Left cardiac atrium (tissue), 4 donors: ENCODE data around the gene SYT7. TPM values are rescaled to one million over a fixed set of nuclear protein-coding genes. Genes with fewer than 3 reads are reported as not detected.

Source experiments
- ATAC-seq, 2 donors: fragments of 200-7000 bp; cut with Tn5 transposase; one replicate each; pipeline ENCODE4 v1.9.1; 2020; ENCODE audit warnings: mild to moderate bottlenecking in 2 of 2, moderate library complexity in 2 of 2
- DNase-seq: peaks from one replicate; pipeline ENCODE4 v3.0.0-alpha.2; 2020
- intact Hi-C, 2 donors: fragments of 100-400 bp; cut with DNase I; formaldehyde crosslinking; loops; one replicate each; pipeline versions ENCODE4 v1.14.1 to v1.15.1; 2022 to 2023
- total RNA-seq, 2 donors: library from RNA; stranded (reverse); fragmentation: NEBNext Ultra II Directional; extraction: Animal tissue kit (Norgen Biotek cat#: 25700); gene quantifications; one replicate each; pipeline ENCODE4 v1.2.1, GENCODE V29; 2021
- donor health status: DM: no; HTN: yes; CAD: no.
- donor health status: DM: no; HTN: yes; CAD: no; lungs with severe emphysema.
- donor health status: DM: yes; HTN: yes; CAD: no.
- donor health status: Dilated cardiomyopathy.

Gene SYT7
- total RNA-seq, 2 donors from 2014 or later: 36.7 to 39.7 TPM

- no peak for DNase-seq
- intact Hi-C loops: no loop called here
- no peak for ATAC-seq
These were observed 30.4 kb upstream of the SYT7 start for GRCh38 chr11:61611309-61611708.

- peak; percentile 73 to 79 for ATAC-seq
- intact Hi-C loops: no loop called here
- peak; percentile 58 for DNase-seq
These were observed 30.0 kb upstream of the SYT7 start for GRCh38 chr11:61610905-61611304.

- peak; percentile 58 to 64 for ATAC-seq
- intact Hi-C loops: no loop called here
- no peak for DNase-seq
These were observed 29.1 kb upstream of the SYT7 start for GRCh38 chr11:61609980-61610366.

- no peak for DNase-seq
- intact Hi-C loops: no loop called here
- peak in 1 of 2 donors; percentile 10 for ATAC-seq
These were observed 28.4 kb upstream of the SYT7 start for GRCh38 chr11:61609000-61609979.

GRCh38 chr11:61607920-61608599 is 27.2 kb upstream of the SYT7 start:
- intact Hi-C loops: no loop called here
- DNase-seq (no peak), ATAC-seq (no peak)

GRCh38 chr11:61607426-61607825 is 26.6 kb upstream of the SYT7 start:
- DNase-seq: no peak
- intact Hi-C loops: no loop called here
- no peak for ATAC-seq

- intact Hi-C loops: no loop called here
- ATAC-seq: no peak
These were observed 22.8 kb upstream of the SYT7 start for GRCh38 chr11:61603667-61604066.

GRCh38 chr11:61602775-61603569 is 22.1 kb upstream of the SYT7 start:
- ATAC-seq: peak; percentile 64 to 92
- DNase-seq: peak; percentile 84

More at GRCh38 chr11:61603667-61604066, 22.8 kb upstream of the SYT7 start:
- DNase-seq: no peak

GRCh38 chr11:61601512-61601911 is 20.6 kb upstream of the SYT7 start:
- ATAC-seq: no peak
- no peak for DNase-seq
- intact Hi-C loops: no loop called here

More at GRCh38 chr11:61602775-61603569, 22.1 kb upstream of the SYT7 start:
- intact Hi-C loops: no loop called here

- intact Hi-C loops: no loop called here
- no peak for DNase-seq
- no peak for ATAC-seq
These were observed 19.3 kb upstream of the SYT7 start for GRCh38 chr11:61599968-61600710.

- no peak for DNase-seq
These were observed 18.3 kb upstream of the SYT7 start for GRCh38 chr11:61598886-61599868.

GRCh38 chr11:61598374-61598773 is 17.5 kb upstream of the SYT7 start:
- intact Hi-C loops: no loop called here
- no peak for ATAC-seq
- DNase-seq: no peak

More at GRCh38 chr11:61598886-61599868, 18.3 kb upstream of the SYT7 start:
- intact Hi-C loops: no loop called here
- ATAC-seq: peak; percentile 10 to 61

- intact Hi-C loops: no loop called here
- ATAC-seq (no peak), DNase-seq (no peak)
These were observed 16.1 kb upstream of the SYT7 start for GRCh38 chr11:61596990-61597389.

- ATAC-seq (no peak), DNase-seq (no peak)
- intact Hi-C loops: no loop called here
These were observed 15.7 kb upstream of the SYT7 start for GRCh38 chr11:61596542-61596941.

GRCh38 chr11:61594907-61595257 is 14.0 kb upstream of the SYT7 start:
- ATAC-seq (no peak), DNase-seq (no peak)
- intact Hi-C loops: no loop called here

- intact Hi-C loops: no loop called here
- DNase-seq: no peak
- ATAC-seq: no peak
These were observed 12.3 kb upstream of the SYT7 start for GRCh38 chr11:61593151-61593550.

GRCh38 chr11:61592176-61592575 is 11.3 kb upstream of the SYT7 start:
- intact Hi-C loops: no loop called here
- DNase-seq (no peak), ATAC-seq (no peak)

GRCh38 chr11:61589961-61590360 is 9.1 kb upstream of the SYT7 start:
- ATAC-seq (no peak), DNase-seq (no peak)
- intact Hi-C loops: no loop called here
